Measurements from ENCODE around the gene GDF11.

- TF ChIP-seq CTCF (conservative IDR thresholded peaks at IDR 0.05) (no peak), EZH2 (IDR thresholded peaks at IDR 0.05; ENCODE audit: low read depth) (no peak)
These were observed 45.6 kb downstream of the GDF11 start for GRCh38 chr12:55788546-55788945.

Measured in PC-9 (cell line).